ENCODE results near the gene NFIX. TPM values are rescaled to one million over a fixed set of nuclear protein-coding genes. Genes with fewer than 3 reads are reported as not detected.

The NFIX gene
- total and polyA plus RNA-seq, 2 donors (not counting 3 experiments of a cell fraction or from before 2014, with no cell fraction given), result 9.8 to 37.7 TPM

- no peak overlapping the region for H3K9ac ChIP-seq (replicated peaks; ENCODE audit: extremely low read depth, insufficient read depth, low read length)
- CTCF ChIA-PET, result interaction anchor here (1.5 to 15.7 kb wide), 4 partner anchors 9 to 42 kb away, joined by 3 to 463 read pairs (median 42); no protein-coding TSS in a partner anchor
- DNase-seq (ENCODE audit: low read depth, low spot score) (peak; percentile 49), FAIRE-seq (peak; percentile 61)
- no peaks in the 10 kb centered on the region for H3K9me1 ChIP-seq (replicated peaks; ENCODE audit: control insufficient read depth, extremely low read depth, insufficient read depth, low read length)
- H3K4me1 ChIP-seq (ENCODE audit: control insufficient read depth, extremely low read depth, insufficient read depth, low read length), result peaks cover 53% of the 10 kb centered on the region
- no peak overlapping the region for H3K27ac ChIP-seq (ENCODE audit: insufficient read depth, low read depth, low read length)
- no peak for TF ChIP-seq EZH2 (IDR thresholded peaks at IDR 0.05; ENCODE audit: borderline replicate concordance, low read depth, low read length, severe bottlenecking)
- TF ChIP-seq MYC (IDR thresholded peaks at IDR 0.05; ENCODE audit: low read depth, low read length), result no peak
- TF ChIP-seq MAX (IDR thresholded peaks at IDR 0.05; ENCODE audit: insufficient read depth, insufficient read length), result no peak
- no peak for TF ChIP-seq CTCF (IDR thresholded peaks at IDR 0.05; ENCODE audit: extremely low read depth in 1 of 2, insufficient read depth in 1 of 2, low read depth in 1 of 2, low read length in 2 of 2)
- TF ChIP-seq JUN (IDR thresholded peaks at IDR 0.05; ENCODE audit: borderline replicate concordance, insufficient read depth, insufficient read length, low read depth), result no peak
- TF ChIP-seq FOS (IDR thresholded peaks at IDR 0.05; ENCODE audit: borderline replicate concordance, insufficient read depth, low read length), result no peak
- no peak for TF ChIP-seq POLR2AphosphoS5 (IDR thresholded peaks at IDR 0.05; ENCODE audit: insufficient read depth, low read depth, low read length)
- TF ChIP-seq POLR2A (IDR thresholded peaks at IDR 0.05; ENCODE audit: low read depth, low read length), result no peak
- no peak for TF ChIP-seq GATA2 (IDR thresholded peaks at IDR 0.05; ENCODE audit: insufficient read depth, insufficient read length, low read depth, low read length)
- H3K4me2 ChIP-seq (ENCODE audit: insufficient read depth, low read length), result peak overlapping the region; percentile 20
- H3K4me3 ChIP-seq (replicated peaks in 1 of 3; ENCODE audit: insufficient read depth in 1 of 3, low read depth in 1 of 3, low read length in 3 of 3), result no peak overlapping the region
- BruUV-seq (replicated peaks), result no TSS peak
- H3K79me2 ChIP-seq (ENCODE audit: control insufficient read depth, insufficient read depth, low read length), result no peaks in the 10 kb centered on the region
- POLR2A ChIA-PET, result no interaction called here
- no peaks in the 10 kb centered on the region for H3K27me3 ChIP-seq (ENCODE audit: control insufficient read depth in 2 of 2, insufficient read depth in 2 of 2, low read length in 2 of 2)
- H2AFZ ChIP-seq (ENCODE audit: low read depth, low read length), result peak overlapping the region; percentile 6
- H3K36me3 ChIP-seq (ENCODE audit: control insufficient read depth in 2 of 2, extremely low read depth in 1 of 2, insufficient read depth in 2 of 2, low read length in 2 of 2), result peaks cover 0 to 3% of the 10 kb centered on the region in 2 experiments
- H4K20me1 ChIP-seq (replicated peaks; ENCODE audit: control insufficient read depth, extremely low read depth, insufficient read depth, low read length), result no peaks in the 10 kb centered on the region
- H3K9me3 ChIP-seq (replicated peaks; ENCODE audit: control insufficient read depth, insufficient read depth, low read length), result no peaks in the 10 kb centered on the region
- intact Hi-C loops (cut with micrococcal nuclease), result loop anchor here (5.0 kb wide), 1 partner anchor 41 kb away; no protein-coding TSS in a partner anchor
- dilution Hi-C loops (cut with MboI; ENCODE audit: extremely low pct_ligation_motif_present, low sequenced_read_pairs), result no loop called here
These were observed 56.4 kb downstream of the NFIX start for GRCh38 chr19:13051557-13052165.

Measured in endothelial cell of umbilical vein (primary cell).